HL-60 (cell line): ENCODE measurements around the gene GRIA2.
"Not testable (repeated sequence)": the region's sequence is repeated elsewhere in the genome, so short reads cannot be mapped to it uniquely, and the experiment has no call there.

ENCODE experiments used
- DNase-seq, 2 experiments: peaks; one replicate each; pipeline ENCODE4 v3.0.0-alpha.2; 2010 to 2020; ENCODE audit warnings: low read depth in 1 of 2, low spot score in 1 of 2
- H3K27ac ChIP-seq: fragments of 250-450 bp; sonication (Bioruptor Pico); replicated peaks from 2 replicates; pipeline ENCODE4 v1.5.1; 2020; ENCODE audit warnings: mild to moderate bottlenecking, moderate library complexity
- H3K27me3 ChIP-seq: fragments of 250-450 bp; sonication (Bioruptor Pico); 2 replicates; pipeline ENCODE4 v1.5.1; 2021; ENCODE audit warnings: mild to moderate bottlenecking, moderate library complexity; ENCODE audit not compliant: insufficient read depth, poor library complexity, severe bottlenecking
- H3K4me3 ChIP-seq: replicated peaks from 2 replicates; pipeline ENCODE4 v1.5.1; 2011; ENCODE audit warnings: mild to moderate bottlenecking, control low read depth, low read length; ENCODE audit not compliant: insufficient read depth
- CTCF ChIP-seq: IDR thresholded peaks from one replicate; pipeline ENCODE4 v1.5.1; 2011; ENCODE audit warnings: low read length, control low read depth, inconsistent platforms; ENCODE audit not compliant: insufficient read depth
- GABPA ChIP-seq: IDR thresholded peaks from 2 replicates; pipeline ENCODE4 v1.6.1; 2012; ENCODE audit warnings: low read depth
- POLR2AphosphoS5 ChIP-seq: IDR thresholded peaks from 2 replicates; pipeline ENCODE4 v1.6.1; 2012; ENCODE audit warnings: low read depth
- REST ChIP-seq: IDR thresholded peaks from 2 replicates; pipeline ENCODE4 v1.6.1; 2012; ENCODE audit warnings: low read depth; ENCODE audit not compliant: insufficient replicate concordance
- SPI1 ChIP-seq: IDR thresholded peaks from 2 replicates; pipeline ENCODE4 v1.6.1; 2012; ENCODE audit warnings: low read depth, mild to moderate bottlenecking, borderline replicate concordance
- long read RNA-seq: library from polyadenylated mRNA; unstranded; transcript quantifications from one replicate; pipeline ENCODE4 v2.0.0, GENCODE V29; 2020

GRIA2 gene
- long read RNA-seq, result 0 reads

GRCh38 chr4:157220371-157220881 is at the start of gene GRIA2:
GRIA2 (plus strand) TSS chr4:157220728; CDS start chr4:157221043, 315 bp downstream.
- Histone ChIP-seq H3K27me3 (peaks cover 22% of the 10 kb centered on the region), H3K27ac (no peak within 1 kb of the TSS), H3K4me3 (no peak within 1 kb of the TSS)
- DNase-seq, result peak in 1 of 2 experiments; percentile 14
- no peak for TF ChIP-seq GABPA
- TF ChIP-seq POLR2AphosphoS5, result no peak
- peak; percentile 98 for TF ChIP-seq REST
- TF ChIP-seq SPI1, result no peak

- Histone ChIP-seq H3K27ac (no peak overlapping the region), H3K4me3 (no peak overlapping the region), H3K27me3 (no peaks in the 10 kb centered on the region)
- DNase-seq, result no peak
- no peak for TF ChIP-seq POLR2AphosphoS5
- TF ChIP-seq SPI1, result no peak
- no peak for TF ChIP-seq GABPA
- no peak for TF ChIP-seq CTCF
- no peak for TF ChIP-seq REST
Observed at GRCh38 chr4:157172011-157172410, 48.5 kb upstream of the GRIA2 start.

- not testable (repeated sequence) for H3K4me3 ChIP-seq
Observed at GRCh38 chr4:157180268-157180667, 40.3 kb upstream of the GRIA2 start.

GRCh38 chr4:157184300-157184699 is 36.2 kb upstream of the GRIA2 start:
- Histone ChIP-seq H3K4me3 (no peak overlapping the region), H3K27me3 (no peaks in the 10 kb centered on the region), H3K27ac (no peak overlapping the region)
- TF ChIP-seq GABPA (no peak), CTCF (no peak), POLR2AphosphoS5 (no peak), REST (no peak)
- DNase-seq, result no peak

More at GRCh38 chr4:157180268-157180667, 40.3 kb upstream of the GRIA2 start:
- not testable (repeated sequence) for H3K27me3 ChIP-seq, H3K27ac ChIP-seq, DNase-seq
